ENCODE data around the gene FAM13C. TPM values are rescaled to one million over a fixed set of nuclear protein-coding genes. Genes with fewer than 3 reads are reported as not detected.

The FAM13C gene
- total and polyA plus RNA-seq, 11 donors, result 1.00 to 12.4 (median 8.3) TPM

- Histone ChIP-seq H3K27ac (no peak overlapping the region), H3K9me3 (no peaks in the 10 kb centered on the region), H3K27me3 (no peaks in the 10 kb centered on the region), H3K36me3 (peaks cover 0 to 38% (median 13%) of the 10 kb centered on the region in 9 donors), H3K4me1 (peaks cover 0 to 9% (median 1%) of the 10 kb centered on the region in 12 donors), H3K4me3 (no peak overlapping the region)
- ATAC-seq (no peak), DNase-seq (no peak)
- intact Hi-C loops (cut with DNase I), result no loop called here
- WGBS, 4 donors, result 67 to 79% (median 74%) methylated on average over 4 of the region's 4 CpGs
- TF ChIP-seq POLR2A (IDR thresholded peaks at IDR 0.05) (no peak), CTCF (IDR thresholded peaks at IDR 0.05) (no peak)
Measured at GRCh38 chr10:59271160-59271559, 91.2 kb downstream of the FAM13C start.

- Histone ChIP-seq H3K4me1 (peaks cover 0 to 10% (median 1%) of the 10 kb centered on the region in 12 donors), H3K27me3 (no peaks in the 10 kb centered on the region), H3K9me3 (no peaks in the 10 kb centered on the region), H3K4me3 (no peak overlapping the region), H3K36me3 (peaks cover 0 to 43% (median 13%) of the 10 kb centered on the region in 9 donors), H3K27ac (no peak overlapping the region)
- ATAC-seq (no peak), DNase-seq (no peak)
- intact Hi-C loops (cut with DNase I), result no loop called here
- WGBS, 4 donors, result 88 to 93% (median 90%) methylated on average over 3 of the region's 3 CpGs
- TF ChIP-seq POLR2A (IDR thresholded peaks at IDR 0.05) (no peak), CTCF (IDR thresholded peaks at IDR 0.05) (no peak)
Measured at GRCh38 chr10:59270492-59270891, 91.9 kb downstream of the FAM13C start.

- Histone ChIP-seq H3K9me3 (no peaks in the 10 kb centered on the region), H3K27ac (no peak overlapping the region), H3K4me3 (no peak overlapping the region), H3K27me3 (no peaks in the 10 kb centered on the region), H3K36me3 (peaks cover 0 to 44% (median 13%) of the 10 kb centered on the region in 9 donors), H3K4me1 (peaks cover 0 to 10% (median 1%) of the 10 kb centered on the region in 12 donors)
- intact Hi-C loops (cut with DNase I), result loop anchor here in 1 of 10 donors (10.0 kb wide), 1 partner anchor 85 kb away; no protein-coding TSS in a partner anchor
- WGBS, 4 donors, result 94 to 96% (median 94%) methylated on average over 6 of the region's 6 CpGs
- DNase-seq (no peak), ATAC-seq (no peak)
- TF ChIP-seq POLR2A (IDR thresholded peaks at IDR 0.05) (no peak), CTCF (IDR thresholded peaks at IDR 0.05) (no peak)
Measured at GRCh38 chr10:59269651-59270050, 92.7 kb downstream of the FAM13C start.

- Histone ChIP-seq H3K4me1 (peaks cover 0 to 9% (median 0%) of the 10 kb centered on the region in 12 donors), H3K36me3 (peaks cover 0 to 48% (median 16%) of the 10 kb centered on the region in 9 donors), H3K27ac (no peak overlapping the region), H3K4me3 (no peak overlapping the region), H3K27me3 (no peaks in the 10 kb centered on the region), H3K9me3 (no peaks in the 10 kb centered on the region)
- ATAC-seq (no peak), DNase-seq (no peak)
- TF ChIP-seq CTCF (IDR thresholded peaks at IDR 0.05) (no peak), POLR2A (IDR thresholded peaks at IDR 0.05) (no peak)
- 83 to 94% (median 90%) methylated on average over 7 of the region's 7 CpGs for WGBS, 4 donors
- intact Hi-C loops (cut with DNase I), result loop anchor here in 1 of 10 donors (10.0 kb wide), 1 partner anchor 86 kb away; no protein-coding TSS in a partner anchor
Measured at GRCh38 chr10:59268460-59268859, 93.9 kb downstream of the FAM13C start.
